HEK293 (cell line): Measurements from ENCODE around the gene D2HGDH.

Experiments used
- KLF16 ChIP-seq: fragments of 450-650 bp; formaldehyde crosslinking; IDR thresholded peaks from 2 replicates; pipeline ENCODE4 v1.5.1; 2017; ENCODE audit warnings: missing biosample characterization, missing genetic modification characterization
- KLF9 ChIP-seq: fragments of 450-650 bp; formaldehyde crosslinking; IDR thresholded peaks from 2 replicates; pipeline ENCODE4 v1.5.1; 2016; ENCODE audit warnings: missing biosample characterization, missing genetic modification characterization, low read depth
- REST ChIP-seq: fragments of 450-650 bp; formaldehyde crosslinking; IDR thresholded peaks from 2 replicates; pipeline ENCODE4 v1.5.1; 2016; ENCODE audit warnings: missing biosample characterization, missing genetic modification characterization
- TCF7L2 ChIP-seq: IDR thresholded peaks from 2 replicates; pipeline ENCODE4 v1.6.1; 2011; ENCODE audit warnings: low read depth, mild to moderate bottlenecking, inconsistent platforms, low read length, moderate library complexity, borderline replicate concordance
- TSHZ1 ChIP-seq: fragments of 450-650 bp; formaldehyde crosslinking; IDR thresholded peaks from 2 replicates; pipeline ENCODE4 v1.5.1; 2016; ENCODE audit warnings: missing biosample characterization, missing genetic modification characterization, borderline replicate concordance
- ZNF184 ChIP-seq: fragments of 450-650 bp; IDR thresholded peaks from 2 replicates; pipeline ENCODE4 v1.5.1; 2018; ENCODE audit warnings: missing biosample characterization, mild to moderate bottlenecking, missing genetic modification characterization
- ZNF292 ChIP-seq: fragments of 450-650 bp; formaldehyde crosslinking; IDR thresholded peaks from 2 replicates; pipeline ENCODE4 v1.5.1; 2016; ENCODE audit warnings: low read depth, missing biosample characterization, missing genetic modification characterization, borderline replicate concordance
- ZNF350 ChIP-seq: fragments of 450-650 bp; formaldehyde crosslinking; IDR thresholded peaks from 2 replicates; pipeline ENCODE4 v1.5.0; 2017; ENCODE audit warnings: missing biosample characterization, mild to moderate bottlenecking, missing genetic modification characterization
- ZNF776 ChIP-seq: fragments of 450-650 bp; formaldehyde crosslinking; IDR thresholded peaks from 2 replicates; pipeline ENCODE4 v1.5.0; 2017; ENCODE audit warnings: missing biosample characterization, missing genetic modification characterization, borderline replicate concordance
- TF ChIP-seq, protein P1 (sequence below): fragments of 450-650 bp; formaldehyde crosslinking; IDR thresholded peaks from 2 replicates; pipeline ENCODE4 v1.5.1; 2016; ENCODE audit warnings: missing biosample characterization, missing genetic modification characterization
- TF ChIP-seq, protein P2 (sequence below): fragments of 450-650 bp; formaldehyde crosslinking; IDR thresholded peaks from 2 replicates; pipeline ENCODE4 v1.5.1; 2016; ENCODE audit warnings: missing biosample characterization, missing genetic modification characterization
- TF ChIP-seq, protein P3 (sequence below): fragments of 450-650 bp; formaldehyde crosslinking; IDR thresholded peaks from 2 replicates; pipeline ENCODE4 v1.5.1; 2016; ENCODE audit warnings: missing biosample characterization, missing genetic modification characterization
- TF ChIP-seq, protein P4 (sequence below): fragments of 450-650 bp; formaldehyde crosslinking; IDR thresholded peaks from 2 replicates; pipeline ENCODE4 v1.5.1; 2016; ENCODE audit warnings: missing biosample characterization, missing genetic modification characterization
- TF ChIP-seq, protein P5 (sequence below): fragments of 450-650 bp; formaldehyde crosslinking; IDR thresholded peaks from 2 replicates; pipeline ENCODE4 v1.5.1; 2016; ENCODE audit warnings: missing biosample characterization, missing genetic modification characterization, borderline replicate concordance

DNA sequence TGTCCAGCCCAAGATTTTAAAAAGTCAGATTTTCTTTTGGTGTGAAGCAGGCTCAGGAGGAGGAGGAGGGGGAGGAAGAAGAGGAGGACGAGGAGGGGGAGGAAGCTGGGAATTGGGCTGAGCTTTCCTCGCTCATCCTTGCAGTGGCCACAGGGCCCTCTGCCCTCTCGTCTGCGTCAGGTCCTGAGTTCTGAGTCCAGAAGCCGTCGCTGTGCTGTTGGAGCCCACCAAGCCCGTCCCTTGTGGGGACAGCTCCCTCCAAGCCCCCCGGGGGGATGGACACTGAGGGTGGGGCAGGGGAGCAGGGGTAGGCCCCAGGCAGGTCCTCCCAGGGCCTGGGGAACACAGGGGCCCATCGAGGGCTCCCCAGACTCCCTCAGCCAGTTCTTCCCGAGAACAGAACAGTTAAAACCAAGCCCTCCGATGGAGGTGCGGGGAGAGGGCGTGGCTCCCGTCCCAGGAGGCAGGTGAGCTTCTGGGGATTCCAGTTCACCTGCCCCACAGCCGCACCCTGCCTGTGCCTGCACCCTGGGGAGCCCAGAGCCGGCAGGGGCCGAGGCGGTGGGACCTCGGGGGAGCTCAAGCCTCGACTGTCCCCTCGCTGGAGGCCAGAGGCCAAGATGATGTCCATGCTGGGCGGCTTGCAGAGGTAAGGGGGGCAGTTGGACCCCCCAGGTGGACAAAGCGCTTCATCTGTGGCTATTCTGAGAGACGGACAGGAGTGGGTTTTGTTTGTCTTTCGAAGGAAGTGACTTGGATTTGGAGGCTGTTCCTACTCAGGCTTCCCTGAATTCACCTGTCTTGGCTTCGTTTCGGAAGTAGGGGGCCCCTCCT, 42.1 kb downstream of the D2HGDH start, which contains the start of gene GAL3ST2:
- TF ChIP-seq ZNF776, result no peak
- TF ChIP-seq, protein P1, sequence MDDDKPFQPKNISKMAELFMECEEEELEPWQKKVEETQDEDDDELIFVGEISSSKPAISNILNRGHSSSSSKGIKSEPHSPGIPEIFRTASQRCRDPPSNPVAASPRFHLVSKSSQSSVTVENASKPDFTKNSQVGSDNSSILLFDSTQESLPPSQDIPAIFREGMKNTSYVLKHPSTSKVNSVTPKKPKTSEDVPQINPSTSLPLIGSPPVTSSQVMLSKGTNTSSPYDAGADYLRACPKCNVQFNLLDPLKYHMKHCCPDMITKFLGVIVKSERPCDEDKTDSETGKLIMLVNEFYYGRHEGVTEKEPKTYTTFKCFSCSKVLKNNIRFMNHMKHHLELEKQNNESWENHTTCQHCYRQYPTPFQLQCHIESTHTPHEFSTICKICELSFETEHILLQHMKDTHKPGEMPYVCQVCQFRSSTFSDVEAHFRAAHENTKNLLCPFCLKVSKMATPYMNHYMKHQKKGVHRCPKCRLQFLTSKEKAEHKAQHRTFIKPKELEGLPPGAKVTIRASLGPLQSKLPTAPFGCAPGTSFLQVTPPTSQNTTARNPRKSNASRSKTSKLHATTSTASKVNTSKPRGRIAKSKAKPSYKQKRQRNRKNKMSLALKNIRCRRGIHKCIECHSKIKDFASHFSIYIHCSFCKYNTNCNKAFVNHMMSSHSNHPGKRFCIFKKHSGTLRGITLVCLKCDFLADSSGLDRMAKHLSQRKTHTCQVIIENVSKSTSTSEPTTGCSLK (tag by site-specific recombination), result no peak
- TF ChIP-seq, protein P2, sequence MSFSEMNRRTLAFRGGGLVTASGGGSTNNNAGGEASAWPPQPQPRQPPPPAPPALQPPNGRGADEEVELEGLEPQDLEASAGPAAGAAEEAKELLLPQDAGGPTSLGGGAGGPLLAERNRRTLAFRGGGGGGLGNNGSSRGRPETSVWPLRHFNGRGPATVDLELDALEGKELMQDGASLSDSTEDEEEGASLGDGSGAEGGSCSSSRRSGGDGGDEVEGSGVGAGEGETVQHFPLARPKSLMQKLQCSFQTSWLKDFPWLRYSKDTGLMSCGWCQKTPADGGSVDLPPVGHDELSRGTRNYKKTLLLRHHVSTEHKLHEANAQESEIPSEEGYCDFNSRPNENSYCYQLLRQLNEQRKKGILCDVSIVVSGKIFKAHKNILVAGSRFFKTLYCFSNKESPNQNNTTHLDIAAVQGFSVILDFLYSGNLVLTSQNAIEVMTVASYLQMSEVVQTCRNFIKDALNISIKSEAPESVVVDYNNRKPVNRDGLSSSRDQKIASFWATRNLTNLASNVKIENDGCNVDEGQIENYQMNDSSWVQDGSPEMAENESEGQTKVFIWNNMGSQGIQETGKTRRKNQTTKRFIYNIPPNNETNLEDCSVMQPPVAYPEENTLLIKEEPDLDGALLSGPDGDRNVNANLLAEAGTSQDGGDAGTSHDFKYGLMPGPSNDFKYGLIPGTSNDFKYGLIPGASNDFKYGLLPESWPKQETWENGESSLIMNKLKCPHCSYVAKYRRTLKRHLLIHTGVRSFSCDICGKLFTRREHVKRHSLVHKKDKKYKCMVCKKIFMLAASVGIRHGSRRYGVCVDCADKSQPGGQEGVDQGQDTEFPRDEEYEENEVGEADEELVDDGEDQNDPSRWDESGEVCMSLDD (tag by site-specific recombination), result no peak
- TF ChIP-seq, protein P3, sequence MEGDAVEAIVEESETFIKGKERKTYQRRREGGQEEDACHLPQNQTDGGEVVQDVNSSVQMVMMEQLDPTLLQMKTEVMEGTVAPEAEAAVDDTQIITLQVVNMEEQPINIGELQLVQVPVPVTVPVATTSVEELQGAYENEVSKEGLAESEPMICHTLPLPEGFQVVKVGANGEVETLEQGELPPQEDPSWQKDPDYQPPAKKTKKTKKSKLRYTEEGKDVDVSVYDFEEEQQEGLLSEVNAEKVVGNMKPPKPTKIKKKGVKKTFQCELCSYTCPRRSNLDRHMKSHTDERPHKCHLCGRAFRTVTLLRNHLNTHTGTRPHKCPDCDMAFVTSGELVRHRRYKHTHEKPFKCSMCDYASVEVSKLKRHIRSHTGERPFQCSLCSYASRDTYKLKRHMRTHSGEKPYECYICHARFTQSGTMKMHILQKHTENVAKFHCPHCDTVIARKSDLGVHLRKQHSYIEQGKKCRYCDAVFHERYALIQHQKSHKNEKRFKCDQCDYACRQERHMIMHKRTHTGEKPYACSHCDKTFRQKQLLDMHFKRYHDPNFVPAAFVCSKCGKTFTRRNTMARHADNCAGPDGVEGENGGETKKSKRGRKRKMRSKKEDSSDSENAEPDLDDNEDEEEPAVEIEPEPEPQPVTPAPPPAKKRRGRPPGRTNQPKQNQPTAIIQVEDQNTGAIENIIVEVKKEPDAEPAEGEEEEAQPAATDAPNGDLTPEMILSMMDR (tag by site-specific recombination), result no peak
- TF ChIP-seq ZNF350, result no peak
- TF ChIP-seq TSHZ1 (tag by site-specific recombination), result no peak
- TF ChIP-seq TCF7L2, result no peak
- no peak for TF ChIP-seq KLF16 (tag by site-specific recombination)
- TF ChIP-seq, protein P4, sequence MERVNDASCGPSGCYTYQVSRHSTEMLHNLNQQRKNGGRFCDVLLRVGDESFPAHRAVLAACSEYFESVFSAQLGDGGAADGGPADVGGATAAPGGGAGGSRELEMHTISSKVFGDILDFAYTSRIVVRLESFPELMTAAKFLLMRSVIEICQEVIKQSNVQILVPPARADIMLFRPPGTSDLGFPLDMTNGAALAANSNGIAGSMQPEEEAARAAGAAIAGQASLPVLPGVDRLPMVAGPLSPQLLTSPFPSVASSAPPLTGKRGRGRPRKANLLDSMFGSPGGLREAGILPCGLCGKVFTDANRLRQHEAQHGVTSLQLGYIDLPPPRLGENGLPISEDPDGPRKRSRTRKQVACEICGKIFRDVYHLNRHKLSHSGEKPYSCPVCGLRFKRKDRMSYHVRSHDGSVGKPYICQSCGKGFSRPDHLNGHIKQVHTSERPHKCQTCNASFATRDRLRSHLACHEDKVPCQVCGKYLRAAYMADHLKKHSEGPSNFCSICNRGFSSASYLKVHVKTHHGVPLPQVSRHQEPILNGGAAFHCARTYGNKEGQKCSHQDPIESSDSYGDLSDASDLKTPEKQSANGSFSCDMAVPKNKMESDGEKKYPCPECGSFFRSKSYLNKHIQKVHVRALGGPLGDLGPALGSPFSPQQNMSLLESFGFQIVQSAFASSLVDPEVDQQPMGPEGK (tag by site-specific recombination), result no peak
- TF ChIP-seq ZNF292 (tag by site-specific recombination), result no peak
- no peak for TF ChIP-seq KLF9
- TF ChIP-seq REST (tag by site-specific recombination), result no peak
- TF ChIP-seq ZNF184 (tag by site-specific recombination), result no peak
- TF ChIP-seq, protein P5, sequence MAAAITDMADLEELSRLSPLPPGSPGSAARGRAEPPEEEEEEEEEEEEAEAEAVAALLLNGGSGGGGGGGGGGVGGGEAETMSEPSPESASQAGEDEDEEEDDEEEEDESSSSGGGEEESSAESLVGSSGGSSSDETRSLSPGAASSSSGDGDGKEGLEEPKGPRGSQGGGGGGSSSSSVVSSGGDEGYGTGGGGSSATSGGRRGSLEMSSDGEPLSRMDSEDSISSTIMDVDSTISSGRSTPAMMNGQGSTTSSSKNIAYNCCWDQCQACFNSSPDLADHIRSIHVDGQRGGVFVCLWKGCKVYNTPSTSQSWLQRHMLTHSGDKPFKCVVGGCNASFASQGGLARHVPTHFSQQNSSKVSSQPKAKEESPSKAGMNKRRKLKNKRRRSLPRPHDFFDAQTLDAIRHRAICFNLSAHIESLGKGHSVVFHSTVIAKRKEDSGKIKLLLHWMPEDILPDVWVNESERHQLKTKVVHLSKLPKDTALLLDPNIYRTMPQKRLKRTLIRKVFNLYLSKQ (tag by site-specific recombination), result no peak
